GM23248 (cell line): ENCODE measurements around the gene ADAM12. TPM values are rescaled to one million over a fixed set of nuclear protein-coding genes. Genes with fewer than 3 reads are reported as not detected.
"Not testable (repeated sequence)": the region's sequence is repeated elsewhere in the genome, so short reads cannot be mapped to it uniquely, and the experiment has no call there.

ENCODE experiments used
- DNase-seq: peaks from one replicate; pipeline ENCODE4 v3.0.0-alpha.2; 2015
- H2AFZ ChIP-seq: fragments of 200-600 bp; sonication (generic); 2 replicates; pipeline ENCODE4 v1.6.1; 2016; ENCODE audit warnings: antibody characterized with exemption
- H3F3A ChIP-seq: fragments of 200-600 bp; sonication (generic); 2 replicates; pipeline ENCODE4 v1.6.1; 2016; ENCODE audit warnings: mild to moderate bottlenecking, antibody characterized with exemption, mixed run types; ENCODE audit not compliant: insufficient read depth
- H3K27ac ChIP-seq: fragments of 200-600 bp; sonication (generic); 2 replicates; pipeline ENCODE4 v1.5.1; 2016; ENCODE audit warnings: mild to moderate bottlenecking
- H3K27me3 ChIP-seq: fragments of 200-600 bp; sonication (generic); replicated peaks from 2 replicates; pipeline ENCODE4 v1.6.1; 2016; ENCODE audit warnings: mild to moderate bottlenecking; ENCODE audit not compliant: insufficient read depth
- H3K36me3 ChIP-seq: fragments of 200-600 bp; sonication (generic); 2 replicates; pipeline ENCODE4 v1.6.1; 2016; ENCODE audit warnings: low read depth, mild to moderate bottlenecking
- H3K4me1 ChIP-seq: fragments of 200-600 bp; sonication (generic); 2 replicates; pipeline ENCODE4 v1.6.1; 2016; ENCODE audit warnings: mild to moderate bottlenecking; ENCODE audit not compliant: insufficient read depth
- H3K4me2 ChIP-seq: fragments of 200-600 bp; sonication (generic); one replicate; pipeline ENCODE4 v1.6.1; 2016; ENCODE audit warnings: mild to moderate bottlenecking; ENCODE audit not compliant: unreplicated experiment
- H3K4me3 ChIP-seq: fragments of 200-600 bp; sonication (generic); 2 replicates; pipeline ENCODE4 v1.5.1; 2016; ENCODE audit warnings: mild to moderate bottlenecking
- H3K79me2 ChIP-seq: fragments of 200-600 bp; sonication (generic); 2 replicates; pipeline ENCODE4 v1.6.1; 2016; ENCODE audit warnings: mild to moderate bottlenecking; ENCODE audit not compliant: insufficient read depth
- H3K9ac ChIP-seq: fragments of 200-600 bp; sonication (generic); 2 replicates; pipeline ENCODE4 v1.6.1; 2016; ENCODE audit warnings: mild to moderate bottlenecking
- H3K9me2 ChIP-seq: fragments of 200-600 bp; sonication (generic); 2 replicates; pipeline ENCODE4 v1.6.1; 2016; ENCODE audit warnings: mixed run types, mild to moderate bottlenecking, moderate library complexity; ENCODE audit not compliant: insufficient read depth
- H3K9me3 ChIP-seq: fragments of 200-600 bp; sonication (generic); one replicate; pipeline ENCODE4 v1.6.1; 2017; ENCODE audit warnings: low read depth
- H4K20me1 ChIP-seq: fragments of 200-600 bp; sonication (generic); 2 replicates; pipeline ENCODE4 v1.6.0; 2016; ENCODE audit not compliant: insufficient read depth
- EZH2 ChIP-seq: fragments of 200-600 bp; sonication (generic); IDR thresholded peaks from 2 replicates; pipeline ENCODE4 v1.6.1; 2018; ENCODE audit warnings: antibody characterized with exemption, mild to moderate bottlenecking; ENCODE audit not compliant: insufficient read depth, poor library complexity, severe bottlenecking
- EZH2phosphoT487 ChIP-seq: fragments of 200-600 bp; sonication (generic); IDR thresholded peaks from 2 replicates; pipeline ENCODE4 v1.6.1; 2018; ENCODE audit warnings: antibody characterized with exemption, moderate library complexity, mild to moderate bottlenecking, low read depth; ENCODE audit not compliant: insufficient read depth
- WGBS, 2 experiments: methylation state at CpG; one replicate each; pipeline ENCODE4 v1.1.6; 2015 to 2017; ENCODE audit warnings: low lambda C conversion rate in 2 of 2, low coverage in 1 of 2; ENCODE audit errors: missing lambda C conversion rate in 2 of 2; 5-methylcytosine and 5-hydroxymethylcytosine counted together
- in situ Hi-C: fragments of 300-500 bp; cut with MboI; formaldehyde crosslinking; loops from 2 replicates; pipeline ENCODE4 v1.15.0; 2020
- polyA plus RNA-seq: library from polyadenylated mRNA; unstranded; fragments of >200 nt; fragmentation: Nextera tagmentation; extraction: Ambion mirVana; gene quantifications from 2 replicates; pipeline ENCODE4 v1.2.1, GENCODE V29; 2016
- total RNA-seq: library from RNA; depleted of rRNA; stranded (reverse); fragments of >200 nt; shearing (Covaris generic); gene quantifications from 2 replicates; pipeline ENCODE4 v1.2.3, GENCODE V29; 2014

Gene ADAM12
- total and polyA plus RNA-seq, 2 experiments from 2014 or later, result 58.4 to 127 TPM

DNA sequence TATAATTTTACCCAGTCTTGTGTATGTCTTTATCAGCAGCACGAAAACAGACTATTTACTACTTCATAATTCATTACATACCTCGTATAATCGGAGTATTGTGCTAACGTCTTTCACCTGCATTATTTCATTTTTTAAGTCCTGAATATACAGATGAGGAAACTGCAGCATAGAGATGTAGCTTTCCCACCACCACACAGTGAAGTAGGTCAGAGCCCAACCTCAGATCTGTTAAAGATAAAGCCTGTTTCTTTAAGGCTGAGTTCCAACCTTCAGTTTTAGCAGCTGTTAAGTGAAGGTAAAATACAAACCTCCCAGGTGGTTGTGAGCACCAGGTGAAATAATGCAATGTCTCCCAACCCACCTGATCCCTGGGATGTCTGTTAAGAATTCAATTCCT lies 2.0 kb upstream of the ADAM12 start:
- Histone ChIP-seq H2AFZ (no peak overlapping the region), H4K20me1 (no peaks in the 10 kb centered on the region), H3K9me3 (no peaks in the 10 kb centered on the region), H3K9me2 (no peaks in the 10 kb centered on the region), H3K36me3 (no peaks in the 10 kb centered on the region; the same call in 1 of the 2 replicates), H3K27ac (peak overlapping the region; percentile 57), H3K4me3 (no peak overlapping the region), H3K9ac (peak overlapping the region; percentile 45; the same call in 1 of the 2 replicates), H3K79me2 (peaks cover 21% of the 10 kb centered on the region), H3K4me2 (no peak overlapping the region), H3K27me3 (no peaks in the 10 kb centered on the region), H3K4me1 (peaks cover 26% of the 10 kb centered on the region), H3F3A (peaks cover 39% of the 10 kb centered on the region)
- WGBS, 2 experiments, result 95 to 100% methylated on average over 4 of the region's 4 CpGs
- no peak for DNase-seq
- in situ Hi-C loops, result no loop called here
- TF ChIP-seq EZH2 (no peak), EZH2phosphoT487 (no peak)

DNA sequence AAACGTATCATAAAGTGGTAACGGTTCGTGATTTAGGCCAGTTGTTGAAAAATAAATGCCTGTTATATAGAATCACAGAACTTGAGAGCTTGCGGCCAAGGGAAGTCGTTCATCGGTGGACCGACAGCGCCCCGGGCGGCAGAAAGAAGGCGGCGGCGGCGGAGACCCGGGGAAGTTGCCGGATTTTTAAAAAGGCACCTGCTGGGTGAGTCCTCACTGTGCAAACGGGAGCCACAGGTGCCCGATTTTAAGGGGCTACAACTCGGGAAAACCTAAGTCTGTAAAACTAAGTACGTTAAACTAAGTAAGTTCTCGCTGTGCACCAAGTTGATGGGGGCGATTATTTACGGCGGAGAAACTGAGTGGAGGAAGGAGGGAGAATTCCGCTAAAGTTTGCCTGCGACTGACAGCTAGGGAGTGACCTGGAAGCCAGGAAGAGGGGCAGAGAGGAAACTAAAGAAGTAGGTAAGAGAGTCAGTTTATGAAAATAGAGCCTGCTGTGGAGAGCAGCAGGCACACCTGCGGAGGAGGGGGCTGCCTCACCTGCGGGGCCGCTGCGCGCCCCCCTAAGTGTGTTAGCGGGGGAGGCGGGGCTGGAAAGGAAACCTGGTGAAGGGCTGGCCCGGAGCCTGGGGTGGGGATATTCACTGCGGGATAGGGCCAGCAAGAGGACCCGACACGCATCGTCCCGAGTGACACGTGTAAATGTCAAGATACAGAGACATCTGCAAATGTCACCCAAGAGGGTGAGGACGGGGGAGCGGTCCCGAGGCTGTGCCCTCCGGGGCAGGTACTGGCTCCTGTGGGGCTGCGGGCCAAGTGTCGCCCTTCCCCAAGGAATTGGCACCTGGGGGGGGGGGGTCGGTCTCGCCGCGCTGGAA lies 996 bp downstream of the ADAM12 start:
- H3K36me3 ChIP-seq, result peaks cover 4% of the 10 kb centered on the region; the same call in 1 of the 2 replicates
- no peaks in the 10 kb centered on the region for H3K9me2 ChIP-seq
- peaks cover 48% of the 10 kb centered on the region for H3K4me1 ChIP-seq
- H3K79me2 ChIP-seq, result peaks cover 49% of the 10 kb centered on the region
- DNase-seq, result peak; percentile 93
- in situ Hi-C loops, result loop anchor here (10.0 kb wide), 1 partner anchor 402 kb away; no protein-coding TSS in a partner anchor
- peak overlapping the region; percentile 94 for H3K4me2 ChIP-seq
- H2AFZ ChIP-seq, result peak overlapping the region; percentile 64
- peak overlapping the region; percentile 86 for H3K9ac ChIP-seq
- no peak for TF ChIP-seq EZH2phosphoT487
- TF ChIP-seq EZH2, result no peak
- no peaks in the 10 kb centered on the region for H3K9me3 ChIP-seq
- WGBS, 2 experiments, result 1% methylated on average over 43 to 45 of the region's 50 CpGs
- peak overlapping the region; percentile 71 for H3K27ac ChIP-seq
- no peaks in the 10 kb centered on the region for H4K20me1 ChIP-seq
- no peaks in the 10 kb centered on the region for H3K27me3 ChIP-seq
- H3K4me3 ChIP-seq, result peak overlapping the region; percentile 88
- peaks cover 62% of the 10 kb centered on the region for H3F3A ChIP-seq

DNA sequence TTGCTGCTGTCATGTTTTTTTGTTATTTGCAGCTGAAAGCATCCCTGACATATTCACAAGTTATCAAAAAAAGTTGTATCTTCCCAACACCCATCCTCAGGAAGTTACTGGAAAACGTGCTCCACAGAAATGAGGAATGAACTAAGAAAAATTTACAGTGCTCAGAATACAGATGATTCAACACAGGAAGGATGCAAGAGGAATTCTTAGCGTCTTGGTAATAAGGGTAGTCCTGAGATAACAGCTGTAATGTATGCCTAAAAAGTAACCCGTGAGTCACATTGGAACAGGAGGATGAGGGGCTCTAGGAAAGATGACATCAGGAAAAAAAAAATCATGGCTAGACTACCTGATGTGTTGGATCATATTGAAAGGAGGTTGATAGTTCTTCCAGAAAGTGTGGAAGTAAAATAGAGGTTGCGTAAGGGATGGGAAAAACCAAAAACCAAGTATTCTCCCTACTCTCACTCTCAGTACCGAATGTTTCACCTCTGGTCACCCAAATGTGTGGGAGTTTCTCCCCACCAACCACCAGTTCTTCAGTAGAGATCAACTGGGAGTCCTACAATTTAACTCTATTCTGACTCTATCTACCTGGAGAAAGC lies 3.9 kb downstream of the ADAM12 start:
- Histone ChIP-seq H3K9me3 (no peaks in the 10 kb centered on the region), H3K27ac (peak overlapping the region; percentile 45), H3K9ac (no peak overlapping the region), H3K27me3 (no peaks in the 10 kb centered on the region), H3K9me2 (no peaks in the 10 kb centered on the region), H4K20me1 (no peaks in the 10 kb centered on the region), H3K4me1 (peaks cover 49% of the 10 kb centered on the region), H3F3A (peaks cover 40% of the 10 kb centered on the region), H3K4me3 (peak overlapping the region; percentile 88), H2AFZ (no peak overlapping the region), H3K4me2 (peak overlapping the region; percentile 94), H3K79me2 (peaks cover 78% of the 10 kb centered on the region), H3K36me3 (peaks cover 4% of the 10 kb centered on the region; the same call in 1 of the 2 replicates)
- DNase-seq, result peak; percentile 89
- no peak for TF ChIP-seq EZH2phosphoT487
- TF ChIP-seq EZH2, result no peak
- in situ Hi-C loops, result loop anchor here (10.0 kb wide), 1 partner anchor 400 kb away; no protein-coding TSS in a partner anchor
- WGBS, 2 experiments, result 24 to 29% methylated on average over 5 of the region's 5 CpGs

- in situ Hi-C loops, result loop anchor here (10.0 kb wide), 1 partner anchor 396 kb away; no protein-coding TSS in a partner anchor
- H3K27ac ChIP-seq, result no peak overlapping the region
- 97 to 98% methylated on average over 7 of the region's 7 CpGs for WGBS, 2 experiments
Observed at GRCh38 chr10:126380352-126381076, 7.8 kb downstream of the ADAM12 start.

GRCh38 chr10:126379166-126379565 lies 9.1 kb downstream of the ADAM12 start:
- H2AFZ ChIP-seq, H3K4me2 ChIP-seq, H3K27me3 ChIP-seq, H3K9me2 ChIP-seq, DNase-seq, H3K27ac ChIP-seq, H3K9me3 ChIP-seq, H3K4me3 ChIP-seq, H3K9ac ChIP-seq, in situ Hi-C loops, H4K20me1 ChIP-seq: not testable (repeated sequence)
- 93 to 98% methylated on average over 3 of the region's 3 CpGs for WGBS, 2 experiments
- Histone ChIP-seq H3K79me2 (peaks cover 100% of the 10 kb centered on the region), H3F3A (peaks cover 26% of the 10 kb centered on the region), H3K4me1 (peaks cover 45% of the 10 kb centered on the region), H3K36me3 (peaks cover 10% of the 10 kb centered on the region)

More at GRCh38 chr10:126380352-126381076, 7.8 kb downstream of the ADAM12 start:
- peaks cover 4% of the 10 kb centered on the region for H3K36me3 ChIP-seq
- H3K27me3 ChIP-seq, result no peaks in the 10 kb centered on the region
- no peaks in the 10 kb centered on the region for H3K9me2 ChIP-seq
- DNase-seq, result peak; percentile 34
- no peak overlapping the region for H3K4me3 ChIP-seq
- no peaks in the 10 kb centered on the region for H3K9me3 ChIP-seq
- no peaks in the 10 kb centered on the region for H4K20me1 ChIP-seq
- TF ChIP-seq EZH2, result no peak
- no peak for TF ChIP-seq EZH2phosphoT487
- H3F3A ChIP-seq, result peaks cover 38% of the 10 kb centered on the region
- no peak overlapping the region for H2AFZ ChIP-seq
- H3K4me1 ChIP-seq, result peaks cover 59% of the 10 kb centered on the region
- no peak overlapping the region for H3K4me2 ChIP-seq
- H3K9ac ChIP-seq, result no peak overlapping the region
- H3K79me2 ChIP-seq, result peaks cover 97% of the 10 kb centered on the region
